PFSK-1 (cell line): ENCODE data around the gene PLXNC1.

ENCODE experiments used
- FOXP2 ChIP-seq: optimal IDR thresholded peaks from 2 replicates; pipeline ENCODE3; 2011; ENCODE audit warnings: borderline replicate concordance, control low read depth, inconsistent platforms; ENCODE audit not compliant: insufficient read depth; ENCODE audit errors: extremely low read length, extremely low read depth
- POLR2AphosphoS5 ChIP-seq: IDR thresholded peaks from 2 replicates; pipeline ENCODE4 v1.6.1; 2012; ENCODE audit warnings: low read depth, mild to moderate bottlenecking, control low read depth, low read length, moderate library complexity
- REST ChIP-seq, 2 experiments: IDR thresholded peaks; 2 replicates each; pipeline versions ENCODE4 v1.6.1 to v1.8.0; 2011 to 2012; ENCODE audit warnings: low read depth in 2 of 2, low read length in 2 of 2, control low read depth in 1 of 2, inconsistent platforms in 1 of 2, mild to moderate bottlenecking in 1 of 2, moderate library complexity in 1 of 2; ENCODE audit not compliant: insufficient read depth in 1 of 2
- SIN3A ChIP-seq: IDR thresholded peaks from 2 replicates; pipeline ENCODE4 v1.6.1; 2012; ENCODE audit warnings: mild to moderate bottlenecking, low read length, moderate library complexity, borderline replicate concordance; ENCODE audit not compliant: insufficient read depth
- TAF1 ChIP-seq: IDR thresholded peaks from 2 replicates; pipeline ENCODE4 v1.6.1; 2012; ENCODE audit warnings: low read length, control low read depth, borderline replicate concordance; ENCODE audit not compliant: insufficient read depth

The PLXNC1 gene

GRCh38 chr12:94255006-94255405, 106.6 kb downstream of the PLXNC1 start:
- no peak for TF ChIP-seq REST (IDR thresholded peaks at IDR 0.05; ENCODE audit: insufficient read depth in 1 of 2, low read depth in 2 of 2, low read length in 2 of 2)

GRCh38 chr12:94255428-94255827, 107.1 kb downstream of the PLXNC1 start:
- TF ChIP-seq REST (IDR thresholded peaks at IDR 0.05; ENCODE audit: insufficient read depth in 1 of 2, low read depth in 2 of 2, low read length in 2 of 2) (no peak), FOXP2 (no peak), TAF1 (no peak)

GRCh38 chr12:94258593-94258992, 110.2 kb downstream of the PLXNC1 start:
- TF ChIP-seq FOXP2, result no peak
- TF ChIP-seq TAF1, result no peak
- TF ChIP-seq SIN3A, result no peak

- TF ChIP-seq FOXP2 (no peak), SIN3A (no peak), REST (IDR thresholded peaks at IDR 0.05; ENCODE audit: insufficient read depth in 1 of 2, low read depth in 2 of 2, low read length in 2 of 2) (no peak), POLR2AphosphoS5 (no peak), TAF1 (no peak)
Observed at GRCh38 chr12:94260017-94260416, 111.6 kb downstream of the PLXNC1 start.

GRCh38 chr12:94260717-94261116, 112.3 kb downstream of the PLXNC1 start:
- TF ChIP-seq FOXP2, result no peak
- TF ChIP-seq REST (IDR thresholded peaks at IDR 0.05; ENCODE audit: insufficient read depth in 1 of 2, low read depth in 2 of 2, low read length in 2 of 2), result no peak
- TF ChIP-seq TAF1, result no peak
- no peak for TF ChIP-seq SIN3A
- no peak for TF ChIP-seq POLR2AphosphoS5

- TF ChIP-seq FOXP2, result no peak
- no peak for TF ChIP-seq REST (IDR thresholded peaks at IDR 0.05; ENCODE audit: insufficient read depth in 1 of 2, low read depth in 2 of 2, low read length in 2 of 2)
- TF ChIP-seq SIN3A, result no peak
- TF ChIP-seq TAF1, result no peak
Observed at GRCh38 chr12:94261119-94261518, 112.7 kb downstream of the PLXNC1 start.
